B cell (primary cell): Measurements from ENCODE around the gene BTLA.

ENCODE experiments used
- CTCF ChIP-seq: fragments of 200-600 bp; IDR thresholded peaks from one replicate; pipeline ENCODE4 v1.8.0; 2022; ENCODE audit warnings: antibody characterized with exemption, mild to moderate bottlenecking
- EZH2 ChIP-seq: IDR thresholded peaks from 2 replicates; pipeline ENCODE4 v1.6.1; 2012; ENCODE audit warnings: borderline replicate concordance, low read depth, mild to moderate bottlenecking, moderate library complexity, low read length; ENCODE audit not compliant: insufficient read depth, poor library complexity, severe bottlenecking

GRCh38 chr3:112546216-112546759 lies 47.0 kb upstream of the BTLA start:
- TF ChIP-seq CTCF (no peak), EZH2 (no peak)
